Brain microvascular endothelial cell (primary cell): ENCODE measurements around the gene NXPH1.

Source experiments
- DNase-seq: peaks from one replicate; pipeline ENCODE4 v3.0.0-alpha.2; 2020
- H3K27ac ChIP-seq: fragments of 250-450 bp; sonication (Bioruptor Pico); 2 replicates; pipeline ENCODE4 v1.5.1; 2020; ENCODE audit warnings: mild to moderate bottlenecking, moderate library complexity
- H3K27me3 ChIP-seq: fragments of 250-450 bp; sonication (Bioruptor Pico); replicated peaks from 2 replicates; pipeline ENCODE4 v1.5.1; 2020; ENCODE audit warnings: mild to moderate bottlenecking
- H3K36me3 ChIP-seq: fragments of 250-450 bp; sonication (Bioruptor Pico); replicated peaks from 2 replicates; pipeline ENCODE4 v1.5.1; 2020; ENCODE audit warnings: mild to moderate bottlenecking
- H3K4me3 ChIP-seq: 2 replicates; pipeline ENCODE4 v1.5.1; 2011; ENCODE audit warnings: low read depth, mild to moderate bottlenecking, control low read depth, low read length, moderate library complexity
- in situ Hi-C: cut with HindIII; loops from 2 replicates; pipeline ENCODE4 v1.10.0; 2017; ENCODE audit warnings: low sequenced_read_pairs, low pct_ligation_motif_present
- TF ChIP-seq, protein P1 (sequence below): IDR thresholded peaks from 2 replicates; pipeline ENCODE4 v1.5.1; 2011; ENCODE audit warnings: low read depth, mild to moderate bottlenecking, moderate library complexity, low read length, control low read depth, inconsistent platforms; ENCODE audit errors: missing control alignments

NXPH1 gene

GRCh38 chr7:8601121-8601520 lies 167.7 kb downstream of the NXPH1 start:
- in situ Hi-C loops = no loop called here
- no peak overlapping the region for H3K27ac ChIP-seq
- no peaks in the 10 kb centered on the region for H3K36me3 ChIP-seq
- no peak for DNase-seq
- H3K4me3 ChIP-seq = no peak overlapping the region
- TF ChIP-seq, protein P1, sequence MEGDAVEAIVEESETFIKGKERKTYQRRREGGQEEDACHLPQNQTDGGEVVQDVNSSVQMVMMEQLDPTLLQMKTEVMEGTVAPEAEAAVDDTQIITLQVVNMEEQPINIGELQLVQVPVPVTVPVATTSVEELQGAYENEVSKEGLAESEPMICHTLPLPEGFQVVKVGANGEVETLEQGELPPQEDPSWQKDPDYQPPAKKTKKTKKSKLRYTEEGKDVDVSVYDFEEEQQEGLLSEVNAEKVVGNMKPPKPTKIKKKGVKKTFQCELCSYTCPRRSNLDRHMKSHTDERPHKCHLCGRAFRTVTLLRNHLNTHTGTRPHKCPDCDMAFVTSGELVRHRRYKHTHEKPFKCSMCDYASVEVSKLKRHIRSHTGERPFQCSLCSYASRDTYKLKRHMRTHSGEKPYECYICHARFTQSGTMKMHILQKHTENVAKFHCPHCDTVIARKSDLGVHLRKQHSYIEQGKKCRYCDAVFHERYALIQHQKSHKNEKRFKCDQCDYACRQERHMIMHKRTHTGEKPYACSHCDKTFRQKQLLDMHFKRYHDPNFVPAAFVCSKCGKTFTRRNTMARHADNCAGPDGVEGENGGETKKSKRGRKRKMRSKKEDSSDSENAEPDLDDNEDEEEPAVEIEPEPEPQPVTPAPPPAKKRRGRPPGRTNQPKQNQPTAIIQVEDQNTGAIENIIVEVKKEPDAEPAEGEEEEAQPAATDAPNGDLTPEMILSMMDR = no peak
- H3K27me3 ChIP-seq = no peaks in the 10 kb centered on the region

- in situ Hi-C loops = no loop called here
- Histone ChIP-seq H3K27me3 (no peaks in the 10 kb centered on the region), H3K4me3 (no peak overlapping the region), H3K36me3 (no peaks in the 10 kb centered on the region), H3K27ac (no peak overlapping the region)
- no peak for DNase-seq
- TF ChIP-seq, protein P1 = no peak
Measured at GRCh38 chr7:8605221-8605620, 171.8 kb downstream of the NXPH1 start.

DNA sequence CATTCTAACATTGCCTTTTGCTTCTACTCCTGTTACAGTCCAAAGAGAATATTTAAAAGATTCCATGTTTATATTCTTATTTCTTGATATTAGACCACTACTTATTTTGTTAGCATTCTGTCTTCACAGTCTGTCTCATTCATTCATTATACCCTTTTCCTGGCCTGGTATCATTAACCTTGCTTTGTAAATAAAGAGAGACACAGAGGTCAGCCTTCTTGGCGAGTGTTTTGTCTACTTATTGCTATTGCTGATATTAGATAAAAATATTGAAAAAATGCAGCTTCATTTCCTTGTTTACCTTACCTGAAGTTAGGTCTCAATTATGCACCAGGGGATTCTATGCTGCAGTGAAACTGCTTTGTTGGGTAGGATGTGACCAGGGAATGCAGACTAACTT lies 179.2 kb downstream of the NXPH1 start:
- TF ChIP-seq, protein P1 = no peak
- H3K27ac ChIP-seq = no peak overlapping the region
- H3K36me3 ChIP-seq = no peaks in the 10 kb centered on the region
- in situ Hi-C loops = no loop called here
- H3K27me3 ChIP-seq = no peaks in the 10 kb centered on the region
- no peak for DNase-seq
- H3K4me3 ChIP-seq = no peak overlapping the region

DNA sequence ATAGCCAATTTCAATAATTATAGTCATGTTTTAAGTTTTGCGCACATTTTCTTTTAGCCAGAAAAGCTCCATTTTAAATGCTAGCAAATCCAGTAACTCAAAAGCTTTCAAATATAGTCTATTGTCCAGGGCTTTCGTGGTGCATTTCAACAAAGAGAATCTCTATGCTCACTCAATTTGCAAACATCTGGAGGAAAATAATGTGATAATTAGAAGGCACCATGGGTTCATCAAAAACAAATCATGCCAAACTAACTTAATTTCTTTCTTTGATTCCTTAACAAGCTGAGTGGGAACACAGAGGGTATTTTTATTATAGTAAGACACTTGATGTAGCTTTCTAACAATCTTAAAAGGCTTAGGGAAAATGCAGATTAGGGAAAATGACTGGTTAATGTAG lies 179.8 kb downstream of the NXPH1 start:
- Histone ChIP-seq H3K27me3 (no peaks in the 10 kb centered on the region), H3K27ac (no peak overlapping the region), H3K36me3 (no peaks in the 10 kb centered on the region), H3K4me3 (no peak overlapping the region)
- in situ Hi-C loops = no loop called here
- TF ChIP-seq, protein P1 = no peak
- no peak for DNase-seq

GRCh38 chr7:8615019-8615418 lies 181.6 kb downstream of the NXPH1 start:
- in situ Hi-C loops = no loop called here
- H3K36me3 ChIP-seq = no peaks in the 10 kb centered on the region
- H3K27ac ChIP-seq = no peak overlapping the region
- TF ChIP-seq, protein P1 = no peak
- no peak for DNase-seq
- no peaks in the 10 kb centered on the region for H3K27me3 ChIP-seq
- H3K4me3 ChIP-seq = no peak overlapping the region

- DNase-seq = no peak
- Histone ChIP-seq H3K4me3 (no peak overlapping the region), H3K27ac (no peak overlapping the region), H3K27me3 (no peaks in the 10 kb centered on the region), H3K36me3 (no peaks in the 10 kb centered on the region)
- in situ Hi-C loops = no loop called here
- TF ChIP-seq, protein P1 = no peak
Measured at GRCh38 chr7:8618441-8619070, 185.1 kb downstream of the NXPH1 start.
